AG09319 (cell line): ENCODE data around the gene TPRX1.
"Not testable (repeated sequence)": the region's sequence is repeated elsewhere in the genome, so short reads cannot be mapped to it uniquely, and the experiment has no call there.

Experiments
- DNase-seq: peaks from one replicate; pipeline ENCODE4 v3.0.0-alpha.2; 2010; ENCODE audit warnings: low read depth; ENCODE audit errors: extremely low read depth
- CTCF ChIP-seq: IDR thresholded peaks from 2 replicates; pipeline ENCODE4 v1.5.1; 2011; ENCODE audit warnings: low read depth, mild to moderate bottlenecking, inconsistent platforms, low read length, moderate library complexity

TPRX1 gene

GRCh38 chr19:47832723-47833122, 28.4 kb upstream of the TPRX1 start:
- no peak for DNase-seq
- no peak for TF ChIP-seq CTCF

DNA sequence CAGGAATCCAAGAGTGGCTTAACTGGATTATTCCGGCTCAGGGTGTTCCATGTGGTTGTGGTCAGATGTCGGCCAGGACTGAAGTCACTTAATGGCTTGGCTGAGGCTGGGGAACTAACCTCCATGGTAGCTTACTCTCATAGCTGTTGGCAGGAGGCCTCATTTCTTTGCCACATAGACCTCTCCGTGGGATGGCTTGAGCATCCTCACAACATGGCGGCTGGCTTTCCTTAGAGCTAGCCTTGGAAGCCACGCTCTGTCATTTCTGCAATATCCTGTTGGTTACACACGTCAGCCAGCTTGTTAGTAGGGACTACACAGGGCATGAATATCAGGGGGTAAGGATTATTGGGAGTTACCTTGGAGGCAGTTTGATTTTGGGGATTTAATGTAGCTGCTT, 22.4 kb upstream of the TPRX1 start:
- DNase-seq = no peak
- TF ChIP-seq CTCF = no peak

GRCh38 chr19:47824396-47824795, 20.0 kb upstream of the TPRX1 start:
- TF ChIP-seq CTCF = no peak
- no peak for DNase-seq

GRCh38 chr19:47821460-47822020, 17.2 kb upstream of the TPRX1 start, which contains the start of gene CRX:
Gene CRX, plus strand, starts transcription at chr19:47821937. Its CDS starts 12,507 bp downstream, at chr19:47834444.
- no peak for DNase-seq
- no peak for TF ChIP-seq CTCF

- DNase-seq = no peak
- no peak for TF ChIP-seq CTCF
Observed at GRCh38 chr19:47820410-47820809, 16.1 kb upstream of the TPRX1 start.

DNA sequence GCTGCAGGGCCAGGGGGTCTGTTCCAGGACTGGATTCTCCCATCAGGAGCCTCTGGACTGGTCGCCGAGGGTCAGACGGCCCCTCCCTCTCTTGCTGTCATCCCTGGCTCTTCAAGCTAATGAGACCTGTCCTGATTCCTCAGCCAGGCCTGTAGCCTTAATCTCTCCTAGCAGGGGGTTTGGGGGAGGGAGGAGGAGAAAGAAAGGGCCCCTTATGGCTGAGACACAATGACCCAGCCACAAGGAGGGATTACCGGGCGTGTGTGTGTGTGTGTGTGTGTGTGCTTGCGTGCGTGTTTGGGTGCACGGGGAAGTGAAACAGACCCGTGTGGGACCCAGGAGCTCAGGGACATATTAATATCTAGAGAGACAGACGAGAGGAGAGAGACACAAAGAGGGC, 15.5 kb upstream of the TPRX1 start:
- TF ChIP-seq CTCF = no peak
- no peak for DNase-seq

DNA sequence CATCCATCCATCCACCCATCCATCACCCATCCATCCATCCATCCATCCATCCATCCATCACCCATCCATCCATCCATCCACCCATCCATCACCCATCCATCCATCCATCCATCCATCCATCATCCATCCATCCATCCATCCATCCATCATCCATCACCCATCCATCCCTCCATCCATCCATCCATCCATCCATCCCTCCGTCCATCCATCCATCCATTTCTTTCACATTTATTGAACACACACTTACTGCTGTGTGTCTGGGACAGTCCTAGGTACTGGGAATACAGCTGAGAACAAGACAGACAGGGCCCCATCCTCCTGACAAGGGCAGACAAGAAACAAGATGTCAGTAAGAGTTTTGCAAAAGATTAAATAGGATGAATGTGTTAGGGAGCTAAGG, 13.9 kb upstream of the TPRX1 start:
- DNase-seq = not testable (repeated sequence)

DNA sequence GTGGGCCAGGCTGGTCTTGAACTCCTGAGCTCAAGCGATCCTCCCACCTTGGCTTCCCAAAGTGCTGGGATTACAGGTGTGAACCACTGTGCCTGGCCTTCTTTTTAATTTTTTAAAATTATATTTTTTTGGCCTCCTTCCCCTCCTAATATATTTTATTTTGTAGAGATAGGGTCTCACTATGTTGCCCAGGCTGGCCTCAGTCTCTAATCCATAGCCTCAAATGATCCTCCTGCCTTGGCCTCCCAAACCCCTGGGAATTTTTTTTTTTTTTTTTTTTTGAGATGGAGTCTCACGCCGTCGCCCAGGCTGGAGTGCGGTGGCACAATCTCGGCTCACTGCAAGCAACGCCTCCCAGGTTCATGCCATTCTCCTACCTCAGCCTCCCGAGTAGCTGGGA, 11.9 kb upstream of the TPRX1 start:
- not testable (repeated sequence) for DNase-seq

DNA sequence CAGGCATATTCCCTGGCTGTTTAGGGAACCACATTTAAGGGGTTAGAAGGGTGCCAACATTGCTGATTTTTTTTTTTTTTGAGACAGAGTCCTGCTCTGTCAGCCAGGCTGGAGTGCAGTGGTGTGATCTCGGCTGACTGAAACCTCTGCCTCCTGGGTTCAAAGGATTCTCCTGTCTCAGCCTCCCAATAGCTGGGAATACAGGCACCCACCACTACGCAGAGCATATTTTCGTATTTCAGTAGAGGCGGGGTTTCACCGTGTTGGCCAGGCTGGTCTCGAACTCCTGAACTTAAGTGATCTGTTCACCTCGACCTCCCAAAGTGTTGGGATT, 9.6 kb upstream of the TPRX1 start:
- no peak for DNase-seq
- TF ChIP-seq CTCF = no peak
